ENCODE data around the gene JMJD8. TPM values are rescaled to one million over a fixed set of nuclear protein-coding genes. Genes with fewer than 3 reads are reported as not detected.

The JMJD8 gene
- total RNA-seq, 4 donors from 2014 or later, result 65.8 to 79.6 (median 71.8) TPM

GRCh38 chr16:675884-676564 is 8.1 kb downstream of the JMJD8 start:
- ATAC-seq (ENCODE audit: low FRiP score), result no peak
- DNase-seq (ENCODE audit: low spot score), result no peak
- no peak for TF ChIP-seq CTCF (IDR thresholded peaks at IDR 0.05)

- DNase-seq (ENCODE audit: low spot score), result no peak
- no peak for ATAC-seq (ENCODE audit: low FRiP score)
- TF ChIP-seq CTCF (IDR thresholded peaks at IDR 0.05), result no peak
Measured at GRCh38 chr16:674968-675883, 8.9 kb downstream of the JMJD8 start, which contains the start of gene RHBDL1. Gene RHBDL1 (plus strand): TSS chr16:675671. CDS start chr16:675791, 120 bp downstream.

- ATAC-seq (ENCODE audit: low FRiP score), result no peak
- no peak for TF ChIP-seq CTCF (IDR thresholded peaks at IDR 0.05)
- no peak for DNase-seq (ENCODE audit: low spot score)
Measured at GRCh38 chr16:674214-674881, 9.8 kb downstream of the JMJD8 start.

GRCh38 chr16:673399-673991 is 10.6 kb downstream of the JMJD8 start:
- no peak for DNase-seq (ENCODE audit: low spot score)
- no peak for ATAC-seq (ENCODE audit: low FRiP score)
- no peak for TF ChIP-seq CTCF (IDR thresholded peaks at IDR 0.05)

GRCh38 chr16:672851-673250 is 11.3 kb downstream of the JMJD8 start:
- TF ChIP-seq CTCF (IDR thresholded peaks at IDR 0.05), result no peak
- ATAC-seq (ENCODE audit: low FRiP score), result no peak
- no peak for DNase-seq (ENCODE audit: low spot score)

- no peak for TF ChIP-seq CTCF (IDR thresholded peaks at IDR 0.05)
- ATAC-seq (ENCODE audit: low FRiP score), result no peak
- DNase-seq (ENCODE audit: low spot score), result no peak
Measured at GRCh38 chr16:672371-672770, 11.8 kb downstream of the JMJD8 start.

All from omental fat pad (tissue), 4 donors.